Keratinocyte (primary cell): ENCODE results near the gene WDR46. TPM values are rescaled to one million over a fixed set of nuclear protein-coding genes. Genes with fewer than 3 reads are reported as not detected.

Experiments
- DNase-seq: peaks from one replicate; pipeline ENCODE4 v3.0.0-alpha.2; 2011; ENCODE audit warnings: low read depth, missing footprints, low spot score
- FAIRE-seq: peaks from 2 replicates; lab custom pipeline; 2011; peaks lifted over from hg19 to GRCh38; lab: Jason Lieb, UNC
- H2AFZ ChIP-seq: 2 replicates; pipeline ENCODE4 v1.6.0; 2012; ENCODE audit warnings: low read length, control low read depth, inconsistent platforms; ENCODE audit not compliant: control insufficient read depth
- H3K27ac ChIP-seq: 2 replicates; pipeline ENCODE4 v1.5.1; 2011; ENCODE audit warnings: low read length; ENCODE audit not compliant: control insufficient read depth, insufficient read depth
- H3K27me3 ChIP-seq: 3 replicates; pipeline ENCODE4 v1.6.0; 2011; ENCODE audit warnings: low read length; ENCODE audit not compliant: control insufficient read depth, insufficient read depth; ENCODE audit errors: extremely low read depth
- H3K36me3 ChIP-seq, 2 experiments: 2 replicates in 1 of 2; 3 replicates in 1 of 2; pipeline ENCODE4 v1.5.1; 2011; ENCODE audit warnings: low read length in 2 of 2, mild to moderate bottlenecking in 1 of 2; ENCODE audit not compliant: control insufficient read depth in 2 of 2, insufficient read depth in 2 of 2; ENCODE audit errors: extremely low read depth in 1 of 2
- H3K4me1 ChIP-seq: 3 replicates; pipeline ENCODE4 v1.5.1; 2011; ENCODE audit warnings: low read length; ENCODE audit not compliant: control insufficient read depth, insufficient read depth; ENCODE audit errors: extremely low read depth
- H3K4me2 ChIP-seq: 3 replicates; pipeline ENCODE4 v1.6.0; 2011; ENCODE audit warnings: low read depth, low read length; ENCODE audit not compliant: control insufficient read depth, insufficient read depth; ENCODE audit errors: extremely low read depth
- H3K4me3 ChIP-seq, 3 experiments: fragments of 200-600 bp in 1 of 3; sonication (generic) in 1 of 3; 2 replicates in 2 of 3; 3 replicates in 1 of 3; pipeline ENCODE4 v1.5.1; 2011 to 2016; ENCODE audit warnings: low read length in 3 of 3, mild to moderate bottlenecking in 3 of 3, control low read depth in 2 of 3, inconsistent platforms in 1 of 3, low read depth in 1 of 3, mixed read lengths in 1 of 3, mixed run types in 1 of 3, moderate library complexity in 1 of 3; ENCODE audit not compliant: control insufficient read depth in 2 of 3, insufficient read depth in 2 of 3; ENCODE audit errors: extremely low read depth in 1 of 3
- H3K79me2 ChIP-seq: 2 replicates; pipeline ENCODE4 v1.6.0; 2012; ENCODE audit warnings: low read length; ENCODE audit not compliant: control insufficient read depth, insufficient read depth
- H3K9ac ChIP-seq: 3 replicates; pipeline ENCODE4 v1.6.0; 2011; ENCODE audit warnings: low read length; ENCODE audit not compliant: control insufficient read depth, insufficient read depth; ENCODE audit errors: extremely low read depth
- H3K9me1 ChIP-seq: 3 replicates; pipeline ENCODE4 v1.6.0; 2011; ENCODE audit warnings: low read length; ENCODE audit not compliant: control insufficient read depth, insufficient read depth; ENCODE audit errors: extremely low read depth
- H3K9me3 ChIP-seq: 2 replicates; pipeline ENCODE4 v1.5.1; 2012; ENCODE audit warnings: low read depth, low read length; ENCODE audit not compliant: control insufficient read depth
- H4K20me1 ChIP-seq: 3 replicates; pipeline ENCODE4 v1.6.0; 2011; ENCODE audit warnings: low read length; ENCODE audit not compliant: control insufficient read depth, insufficient read depth; ENCODE audit errors: extremely low read depth
- CTCF ChIP-seq, 3 experiments: IDR thresholded peaks in 1 of 3; conservative IDR thresholded peaks in 1 of 3; optimal IDR thresholded peaks in 1 of 3; 2 replicates in 2 of 3; 3 replicates in 1 of 3; pipeline versions ENCODE3 to v1.5.1; 2011; ENCODE audit warnings: low read length in 3 of 3, mild to moderate bottlenecking in 3 of 3, moderate library complexity in 2 of 3, control low read depth in 1 of 3, inconsistent platforms in 1 of 3; ENCODE audit not compliant: insufficient read depth in 2 of 3; ENCODE audit errors: extremely low read depth in 1 of 3
- EZH2 ChIP-seq: IDR thresholded peaks from one replicate; pipeline ENCODE4 v1.6.1; 2012; ENCODE audit warnings: inconsistent platforms, mild to moderate bottlenecking, low read length, moderate library complexity
- dilution Hi-C: fragments of 300-500 bp; cut with MboI; formaldehyde crosslinking; loops from one replicate; pipeline ENCODE4 v1.7.0; 2020; ENCODE audit warnings: low sequenced_read_pairs; ENCODE audit not compliant: extremely low pct_ligation_motif_present
- polyA plus RNA-seq, 5 experiments: library from polyadenylated mRNA; depleted of rRNA in 3 of 5; stranded (reverse) in 3 of 5; stranded (forward) in 1 of 5; unstranded in 1 of 5; fragments of >200 nt; gene quantifications; 1 replicate in 1 of 5; 2 replicates in 3 of 5; 3 replicates in 1 of 5; pipeline versions ENCODE4 v1.2.1 to v1.2.3, GENCODE V29; 2011 to 2012; ENCODE audit warnings: missing spikeins in 2 of 5, low read depth in 1 of 5, low replicate concordance in 1 of 5

Gene WDR46
- polyA plus RNA-seq, 1 donor (not counting 4 experiments of a cell fraction or from before 2014, with no cell fraction given), result 43.0 TPM

- TF ChIP-seq CTCF (optimal IDR thresholded peaks at IDR 0.05 in 1 of 3, IDR thresholded peaks at IDR 0.05 in 1 of 3, conservative IDR thresholded peaks at IDR 0.05 in 1 of 3; ENCODE audit: extremely low read depth in 1 of 3, insufficient read depth in 2 of 3, low read length in 3 of 3) (no peak), EZH2 (no peak)
Observed at GRCh38 chr6:33314943-33315792, 26.1 kb upstream of the WDR46 start.

GRCh38 chr6:33314515-33314942 lies 25.5 kb upstream of the WDR46 start:
- Histone ChIP-seq H3K27me3 (no peaks in the 10 kb centered on the region), H3K9ac (peak overlapping the region; percentile 99), H3K27ac (peak overlapping the region; percentile 96), H3K4me1 (peaks cover 26% of the 10 kb centered on the region), H3K79me2 (peaks cover 51% of the 10 kb centered on the region), H4K20me1 (no peaks in the 10 kb centered on the region), H3K4me2 (peak overlapping the region; percentile 76), H3K9me1 (no peaks in the 10 kb centered on the region), H3K4me3 (peak overlapping the region; percentile 69 to 95 (median 95)), H2AFZ (peak overlapping the region; percentile 5), H3K9me3 (no peaks in the 10 kb centered on the region), H3K36me3 (peaks cover 16 to 17% of the 10 kb centered on the region in 2 experiments)
- no peak for DNase-seq
- dilution Hi-C loops, result no loop called here
- FAIRE-seq, result no peak
- TF ChIP-seq CTCF (optimal IDR thresholded peaks at IDR 0.05 in 1 of 3, IDR thresholded peaks at IDR 0.05 in 1 of 3, conservative IDR thresholded peaks at IDR 0.05 in 1 of 3; ENCODE audit: extremely low read depth in 1 of 3, insufficient read depth in 2 of 3, low read length in 3 of 3) (no peak), EZH2 (no peak)

More at GRCh38 chr6:33314943-33315792, 26.1 kb upstream of the WDR46 start:
- DNase-seq (no peak), FAIRE-seq (no peak)
- Histone ChIP-seq H3K79me2 (peaks cover 52% of the 10 kb centered on the region), H3K4me3 (peak overlapping the region; percentile 69 to 95 (median 95)), H3K27ac (peak overlapping the region; percentile 96), H3K9me3 (no peaks in the 10 kb centered on the region), H4K20me1 (no peaks in the 10 kb centered on the region), H3K4me2 (peak overlapping the region; percentile 76), H3K27me3 (no peaks in the 10 kb centered on the region), H3K4me1 (peaks cover 31% of the 10 kb centered on the region), H3K9me1 (no peaks in the 10 kb centered on the region), H2AFZ (peak overlapping the region; percentile 5), H3K36me3 (peaks cover 22% of the 10 kb centered on the region in 2 experiments), H3K9ac (peak overlapping the region; percentile 99)
- dilution Hi-C loops, result no loop called here
